Ovary (tissue), 3 donors: Measurements from ENCODE around the gene LETM1.

Experiments
- CTCF ChIP-seq, 3 donors: fragments of 450-650 bp in 2 of 3; fragments of 200-600 bp in 1 of 3; IDR thresholded peaks; one replicate each; pipeline versions ENCODE4 v1.5.1 to v1.8.0; 2016 to 2022; ENCODE audit warnings: antibody characterized with exemption in 3 of 3, mild to moderate bottlenecking in 1 of 3
- EP300 ChIP-seq: sonication (generic); formaldehyde crosslinking; IDR thresholded peaks from one replicate; pipeline ENCODE4 v1.6.1; 2017; ENCODE audit warnings: antibody characterized with exemption
- donor health status: DM: no; HTN: no; CAD: no.

- no peak for TF ChIP-seq CTCF (IDR thresholded peaks at IDR 0.05)
- no peak for TF ChIP-seq EP300
These were observed 36.1 kb downstream of the LETM1 start for GRCh38 chr4:1819816-1820215.
